Gastroesophageal sphincter (tissue), 3 donors: ENCODE measurements around the gene RAD51B.

Source experiments
- EP300 ChIP-seq: sonication (generic); formaldehyde crosslinking; IDR thresholded peaks from one replicate; pipeline ENCODE4 v1.6.1; 2017; ENCODE audit warnings: antibody characterized with exemption, mild to moderate bottlenecking
- POLR2A ChIP-seq, 2 donors: fragments of 450-650 bp; IDR thresholded peaks; one replicate each; pipeline ENCODE4 v1.6.1; 2017; ENCODE audit warnings: antibody characterized with exemption in 2 of 2, mild to moderate bottlenecking in 2 of 2, moderate library complexity in 1 of 2
- POLR2AphosphoS5 ChIP-seq: sonication (generic); formaldehyde crosslinking; IDR thresholded peaks from one replicate; pipeline ENCODE4 v1.6.1; 2017; ENCODE audit warnings: antibody characterized with exemption
- TF ChIP-seq, protein P1 (sequence below), 4 experiments: fragments of 200-600 bp in 2 of 4; fragments of 450-650 bp in 2 of 4; sonication (generic) in 1 of 4; IDR thresholded peaks; one replicate each; pipeline ENCODE4 v1.5.1; 2017 to 2019; ENCODE audit warnings: antibody characterized with exemption in 4 of 4, mild to moderate bottlenecking in 2 of 4, moderate library complexity in 2 of 4

GRCh38 chr14:68283378-68284123 lies 464.0 kb downstream of the RAD51B start:
- TF ChIP-seq, protein P1, sequence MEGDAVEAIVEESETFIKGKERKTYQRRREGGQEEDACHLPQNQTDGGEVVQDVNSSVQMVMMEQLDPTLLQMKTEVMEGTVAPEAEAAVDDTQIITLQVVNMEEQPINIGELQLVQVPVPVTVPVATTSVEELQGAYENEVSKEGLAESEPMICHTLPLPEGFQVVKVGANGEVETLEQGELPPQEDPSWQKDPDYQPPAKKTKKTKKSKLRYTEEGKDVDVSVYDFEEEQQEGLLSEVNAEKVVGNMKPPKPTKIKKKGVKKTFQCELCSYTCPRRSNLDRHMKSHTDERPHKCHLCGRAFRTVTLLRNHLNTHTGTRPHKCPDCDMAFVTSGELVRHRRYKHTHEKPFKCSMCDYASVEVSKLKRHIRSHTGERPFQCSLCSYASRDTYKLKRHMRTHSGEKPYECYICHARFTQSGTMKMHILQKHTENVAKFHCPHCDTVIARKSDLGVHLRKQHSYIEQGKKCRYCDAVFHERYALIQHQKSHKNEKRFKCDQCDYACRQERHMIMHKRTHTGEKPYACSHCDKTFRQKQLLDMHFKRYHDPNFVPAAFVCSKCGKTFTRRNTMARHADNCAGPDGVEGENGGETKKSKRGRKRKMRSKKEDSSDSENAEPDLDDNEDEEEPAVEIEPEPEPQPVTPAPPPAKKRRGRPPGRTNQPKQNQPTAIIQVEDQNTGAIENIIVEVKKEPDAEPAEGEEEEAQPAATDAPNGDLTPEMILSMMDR (IDR thresholded peaks at IDR 0.05) = no peak
- TF ChIP-seq POLR2A (IDR thresholded peaks at IDR 0.05) (no peak), POLR2AphosphoS5 (no peak), EP300 (no peak)
